GM19467 (cell line): ENCODE results near the gene ZNF792.
"Not testable (repeated sequence)": the region's sequence is repeated elsewhere in the genome, so short reads cannot be mapped to it uniquely, and the experiment has no call there.

Experiments
- ATAC-seq: cut with Tn5 transposase; IDR thresholded peaks from one replicate; pipeline ENCODE4 v1.9.1; 2021; ENCODE audit warnings: mild to moderate bottlenecking, moderate library complexity; ENCODE audit not compliant: unreplicated experiment

ZNF792 gene

GRCh38 chr19:34972163-34972705 lies 8.2 kb upstream of the ZNF792 start:
- ATAC-seq, result no peak

GRCh38 chr19:34970185-34970780 lies 6.3 kb upstream of the ZNF792 start:
- not testable (repeated sequence) for ATAC-seq

- no peak for ATAC-seq
Measured at GRCh38 chr19:34969721-34970120, 5.7 kb upstream of the ZNF792 start.

GRCh38 chr19:34967551-34967950 lies 3.5 kb upstream of the ZNF792 start:
- ATAC-seq, result no peak

GRCh38 chr19:34965505-34965904 lies 1.5 kb upstream of the ZNF792 start:
- ATAC-seq, result not testable (repeated sequence)

- no peak for ATAC-seq
Measured at GRCh38 chr19:34964598-34964997, 569 bp upstream of the ZNF792 start.

- ATAC-seq, result no peak
Measured at GRCh38 chr19:34962687-34963572, 1.1 kb downstream of the ZNF792 start.

GRCh38 chr19:34961775-34962686 lies 2.0 kb downstream of the ZNF792 start:
- no peak for ATAC-seq

GRCh38 chr19:34960940-34961679 lies 2.9 kb downstream of the ZNF792 start:
- no peak for ATAC-seq

GRCh38 chr19:34960103-34960805 lies 3.8 kb downstream of the ZNF792 start:
- ATAC-seq, result no peak

GRCh38 chr19:34959021-34959420 lies 5.0 kb downstream of the ZNF792 start:
- no peak for ATAC-seq

GRCh38 chr19:34957830-34958751 lies 5.9 kb downstream of the ZNF792 start:
- no peak for ATAC-seq

- ATAC-seq, result no peak
Measured at GRCh38 chr19:34953092-34953491, 10.9 kb downstream of the ZNF792 start.

GRCh38 chr19:34943861-34944573 lies 20.0 kb downstream of the ZNF792 start:
- no peak for ATAC-seq

GRCh38 chr19:34938886-34939285 lies 25.1 kb downstream of the ZNF792 start:
- ATAC-seq, result no peak

- ATAC-seq, result no peak
Measured at GRCh38 chr19:34936184-34936583, 27.8 kb downstream of the ZNF792 start.

- no peak for ATAC-seq
Measured at GRCh38 chr19:34932494-34932893, 31.5 kb downstream of the ZNF792 start.
